ENCODE results near the gene PLK5.
"Not testable (repeated sequence)": the region's sequence is repeated elsewhere in the genome, so short reads cannot be mapped to it uniquely, and the experiment has no call there.

Gene PLK5

DNA sequence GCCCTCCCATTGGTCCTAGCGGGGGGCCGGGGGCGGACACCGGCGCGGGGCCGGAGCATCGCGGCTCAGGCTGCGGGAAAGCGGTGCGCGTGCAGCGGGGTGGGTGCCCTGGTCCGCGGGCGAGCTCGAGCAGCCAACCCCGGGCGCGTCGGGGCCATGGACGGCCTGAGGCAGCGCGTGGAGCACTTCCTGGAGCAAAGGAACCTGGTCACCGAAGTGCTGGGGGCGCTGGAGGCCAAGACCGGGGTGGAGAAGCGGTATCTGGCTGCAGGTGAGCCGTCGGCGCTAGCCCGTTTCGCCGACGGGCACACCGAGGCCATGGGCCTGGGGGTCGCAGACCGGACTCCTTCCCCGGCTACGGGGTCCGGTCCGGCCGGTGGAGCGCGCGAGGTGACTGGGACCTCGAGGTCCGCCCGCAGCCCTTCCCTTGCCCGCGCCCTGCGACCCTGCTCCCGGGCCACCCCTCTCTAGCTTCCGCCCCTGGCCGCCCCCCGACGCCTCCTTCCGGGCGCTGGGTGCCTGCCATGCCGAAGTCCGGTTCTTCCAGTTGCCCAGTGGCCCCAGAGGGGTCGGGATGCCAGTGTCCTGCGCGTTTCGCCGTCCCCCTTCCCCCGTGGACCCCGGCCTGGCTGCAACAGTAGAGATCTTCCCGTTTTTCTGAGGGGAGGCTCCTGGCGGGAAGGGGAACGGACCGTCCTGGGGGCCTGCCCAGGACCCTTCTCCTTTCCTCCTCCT lies 32.6 kb upstream of the PLK5 start, which contains the start of gene REEP6:
Gene REEP6, plus strand, starts transcription at position 68 of the 735 bp plus-strand sequence. Its CDS starts 89 bp downstream, at position 157.
- DNase-seq, result no peak

DNA sequence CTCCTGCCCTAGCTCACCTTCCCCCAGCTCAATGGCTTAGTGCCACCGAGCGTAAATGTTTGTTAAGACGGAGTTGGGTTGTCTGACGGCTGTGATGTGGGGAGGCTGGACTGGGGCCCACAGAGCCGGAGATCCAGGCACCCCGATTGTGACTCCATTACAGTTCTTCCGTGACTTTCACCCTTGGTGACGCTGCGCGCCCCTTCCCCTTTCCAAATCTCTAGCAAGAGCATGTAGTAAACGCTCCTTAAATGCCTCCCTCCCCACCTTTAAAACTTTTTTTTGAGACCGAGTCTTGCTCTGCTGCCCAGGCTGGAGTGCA lies 32.1 kb upstream of the PLK5 start:
- no peak for DNase-seq

DNA sequence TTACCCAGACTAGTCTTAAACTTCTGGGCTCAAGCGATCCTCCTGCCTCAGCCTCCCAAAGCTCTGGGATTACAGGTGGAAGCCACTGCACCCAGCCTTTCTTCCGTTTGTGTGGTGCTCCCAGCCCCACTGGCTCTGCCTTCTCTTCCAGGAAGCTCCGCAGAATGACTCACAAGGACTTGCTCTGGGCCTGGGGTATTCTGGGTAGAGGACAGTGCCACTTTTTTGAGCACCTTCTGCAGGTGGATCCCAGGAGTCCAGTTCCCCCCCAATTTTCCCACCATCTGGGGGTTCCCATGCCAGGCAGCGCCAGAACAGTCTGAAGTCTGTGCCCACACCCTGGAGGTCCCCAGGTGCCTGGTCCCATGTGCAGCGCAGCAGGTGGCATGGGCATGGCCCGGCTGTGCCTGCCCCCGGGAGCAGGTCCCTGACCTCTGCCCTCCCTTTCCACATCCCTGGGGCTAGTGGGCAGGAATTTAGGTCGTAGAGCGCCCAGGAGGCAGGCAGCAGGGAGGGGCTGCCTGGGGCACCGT lies 31.3 kb upstream of the PLK5 start:
- no peak for DNase-seq

DNA sequence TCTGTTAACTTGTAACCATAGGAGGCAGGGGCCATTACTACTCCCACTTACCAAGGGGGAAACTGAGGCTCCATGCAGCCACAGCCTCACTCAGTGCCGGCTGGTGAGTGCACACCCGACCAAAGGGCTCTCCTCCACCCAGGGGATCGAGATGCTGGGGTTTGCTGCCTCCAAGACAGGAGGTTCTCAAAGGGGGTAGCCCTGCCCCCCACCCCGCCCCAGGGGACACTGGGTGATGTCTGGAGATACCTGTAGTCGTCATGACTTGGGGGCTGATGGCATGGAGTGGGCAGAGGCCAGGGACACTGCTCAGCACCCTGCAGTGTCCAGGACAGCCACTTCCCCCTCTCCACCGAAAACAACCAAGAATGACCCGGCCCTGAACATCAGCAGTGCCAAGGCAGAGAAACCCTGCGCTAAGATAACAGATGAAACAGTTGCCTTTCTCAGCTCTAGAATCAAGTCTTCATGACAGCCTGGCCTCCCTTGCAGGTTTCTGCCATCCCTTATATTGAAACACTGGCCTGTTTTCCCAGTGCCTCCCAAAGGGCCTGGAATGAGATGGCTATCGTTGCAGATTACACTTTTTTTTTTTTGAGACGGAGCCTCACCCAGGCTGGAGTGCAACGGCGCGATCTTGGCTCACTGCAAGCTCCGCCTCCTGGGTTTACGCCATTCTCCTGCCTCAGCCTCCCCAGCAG lies 29.6 kb upstream of the PLK5 start:
- DNase-seq, result no peak

DNA sequence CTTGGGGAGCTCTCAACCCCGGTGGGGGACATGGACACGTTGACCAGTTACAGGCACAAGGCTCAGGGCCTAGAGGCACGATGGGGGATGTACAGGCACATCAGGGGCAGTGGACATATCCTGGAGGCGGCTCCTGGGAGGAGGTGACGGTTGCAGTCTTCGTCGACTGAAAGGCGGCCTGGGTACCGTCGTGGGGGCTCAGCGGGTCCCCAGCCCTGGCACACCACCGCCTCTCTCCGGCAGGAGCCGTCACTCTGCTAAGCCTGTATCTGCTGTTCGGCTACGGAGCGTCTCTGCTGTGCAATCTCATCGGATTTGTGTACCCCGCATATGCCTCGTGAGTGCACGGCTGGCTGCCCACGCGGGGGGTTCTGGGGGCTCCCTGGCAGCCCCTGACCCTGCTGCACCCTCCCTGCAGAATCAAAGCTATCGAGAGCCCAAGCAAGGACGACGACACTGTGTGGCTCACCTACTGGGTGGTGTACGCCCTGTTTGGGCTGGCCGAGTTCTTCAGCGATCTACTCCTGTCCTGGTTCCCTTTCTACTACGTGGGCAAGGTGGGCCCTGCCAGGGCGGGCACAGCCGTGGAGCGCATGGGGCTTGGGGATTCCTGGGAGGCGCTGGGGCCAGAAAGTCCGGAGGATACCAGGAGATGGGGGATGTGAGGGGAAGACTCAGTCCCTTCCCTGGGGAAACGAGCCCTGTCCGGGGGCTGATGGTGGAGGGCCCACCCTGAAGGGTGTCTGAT lies 28.7 kb upstream of the PLK5 start:
- DNase-seq, result no peak

DNA sequence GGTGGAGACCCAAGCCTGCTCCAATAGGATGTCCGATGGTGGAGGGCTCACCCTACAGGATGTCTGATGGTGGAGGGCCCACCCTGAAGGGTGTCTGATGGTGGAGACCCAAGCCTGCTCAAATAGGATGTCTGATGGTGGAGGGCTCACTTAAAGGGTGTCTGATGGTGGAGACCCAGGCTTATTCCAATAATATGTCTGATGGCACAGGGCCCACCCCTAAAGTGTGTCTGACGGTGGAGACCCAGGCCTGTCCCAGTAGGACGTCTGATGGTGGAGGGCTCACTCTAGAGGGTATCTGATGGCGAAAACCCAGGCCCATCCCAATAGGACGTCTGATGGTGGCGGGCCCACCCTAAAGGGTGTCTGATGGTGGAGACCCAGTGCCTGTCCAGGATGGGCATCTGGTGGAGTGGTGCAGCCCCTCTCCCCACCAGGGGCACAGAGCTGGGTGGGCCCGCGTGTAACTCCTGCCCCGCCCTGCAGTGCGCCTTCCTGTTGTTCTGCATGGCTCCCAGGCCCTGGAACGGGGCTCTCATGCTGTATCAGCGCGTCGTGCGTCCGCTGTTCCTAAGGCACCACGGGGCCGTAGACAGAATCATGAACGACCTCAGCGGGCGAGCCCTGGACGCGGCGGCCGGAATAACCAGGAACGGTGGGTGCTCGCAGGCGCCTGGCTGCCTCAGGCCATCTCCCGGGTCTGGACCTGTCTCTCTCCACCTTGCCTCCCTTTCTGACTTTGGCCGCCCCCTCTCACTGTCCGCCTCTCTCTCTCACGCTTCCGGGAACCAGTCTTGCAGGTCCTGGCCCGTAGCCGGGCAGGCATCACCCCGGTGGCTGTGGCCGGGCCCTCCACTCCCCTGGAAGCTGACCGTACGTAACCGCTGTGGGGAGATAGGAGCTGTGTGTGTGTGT lies 27.8 kb upstream of the PLK5 start:
- DNase-seq, result no peak

DNA sequence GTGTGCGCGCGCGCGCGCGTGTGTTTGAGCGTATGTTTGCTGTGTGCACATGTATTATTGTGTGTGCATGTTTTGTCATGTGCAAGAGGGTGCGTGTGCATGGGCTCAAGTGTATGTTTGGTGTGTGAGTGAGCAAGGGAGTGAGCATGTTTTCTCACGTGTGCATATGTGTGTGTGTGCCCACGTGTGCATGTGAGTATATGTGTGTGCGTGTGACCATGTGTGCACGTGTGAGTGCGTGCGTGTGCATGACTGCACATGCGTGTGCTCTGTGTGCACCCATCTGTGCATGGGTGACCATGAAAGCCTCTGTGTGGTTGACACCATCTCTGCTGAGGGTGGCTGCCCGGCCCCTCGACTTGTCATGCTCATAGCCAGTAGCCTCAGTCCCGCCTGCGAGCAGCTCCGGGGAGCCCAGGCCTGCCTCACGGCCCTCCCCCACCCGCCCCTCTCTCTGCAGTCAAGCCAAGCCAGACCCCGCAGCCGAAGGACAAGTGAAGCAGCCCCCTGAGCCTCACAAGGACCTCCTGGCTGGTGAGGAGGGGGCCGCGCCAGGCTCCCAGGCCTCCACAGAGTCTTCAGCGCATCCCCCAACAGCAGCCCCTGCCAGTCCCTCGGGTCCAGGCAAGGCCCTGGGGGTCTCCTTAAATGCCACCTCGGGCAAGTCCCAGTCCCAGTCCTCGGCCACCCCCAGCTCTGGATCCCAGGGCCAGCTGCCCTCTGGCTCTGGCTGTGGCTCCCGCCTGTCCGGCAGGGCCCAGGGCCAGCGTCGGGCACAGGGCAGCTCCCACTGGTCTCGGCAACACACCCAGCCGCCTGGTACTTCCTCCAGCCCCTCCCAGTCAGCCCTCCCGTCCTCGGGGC lies 26.9 kb upstream of the PLK5 start:
- no peak for DNase-seq

DNA sequence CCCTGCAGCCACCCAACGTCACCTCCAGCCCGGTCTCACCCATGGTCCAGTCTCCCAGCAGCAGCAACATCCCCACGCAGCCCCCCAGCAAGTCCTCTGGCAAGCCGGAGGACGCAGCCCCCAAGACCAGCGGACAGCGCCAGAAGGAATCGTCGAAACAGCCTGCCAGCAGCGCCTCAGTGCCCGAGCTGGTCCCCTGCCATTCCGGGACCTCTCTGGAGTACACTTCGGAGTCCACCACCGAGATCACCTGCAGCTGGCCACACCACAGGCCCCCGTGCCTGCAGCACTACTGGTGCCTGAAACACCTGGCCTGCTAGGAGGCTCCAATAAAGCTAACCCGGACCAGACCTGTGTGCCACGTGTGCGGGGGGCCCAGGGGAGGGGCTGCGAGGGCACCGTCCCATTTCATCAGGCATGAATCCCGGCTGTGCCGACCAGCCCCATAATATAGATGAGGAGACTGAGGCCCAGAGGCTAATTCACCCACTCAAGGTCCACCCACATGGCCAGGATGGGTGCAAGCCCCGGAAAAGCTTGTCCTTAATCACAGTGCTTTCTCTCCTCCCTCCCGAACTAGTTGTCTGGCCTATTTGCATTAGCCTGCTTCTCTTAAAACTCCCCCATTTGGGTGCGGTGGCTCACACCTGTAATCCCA lies 26.2 kb upstream of the PLK5 start:
- DNase-seq, result no peak

DNA sequence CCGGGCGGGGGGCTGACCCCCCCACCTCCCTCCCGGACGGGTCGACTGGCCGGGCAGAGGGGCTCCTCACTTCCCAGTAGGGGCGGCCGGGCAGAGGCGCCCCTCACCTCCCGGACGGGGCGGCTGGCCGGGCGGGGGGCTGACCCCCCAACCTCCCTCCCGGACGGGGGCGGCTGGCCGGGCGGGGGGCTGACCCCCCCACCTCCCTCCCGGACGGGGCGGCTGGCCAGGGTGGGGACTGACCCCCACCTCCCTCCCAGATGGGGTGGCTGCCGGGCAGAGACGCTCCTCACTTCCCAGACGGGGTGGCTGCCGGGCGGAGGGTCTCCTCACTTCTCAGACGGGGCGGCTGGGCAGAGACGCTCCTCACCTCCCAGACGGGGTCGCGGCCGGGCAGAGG lies 24.6 kb upstream of the PLK5 start:
- DNase-seq, result not testable (repeated sequence)

DNA sequence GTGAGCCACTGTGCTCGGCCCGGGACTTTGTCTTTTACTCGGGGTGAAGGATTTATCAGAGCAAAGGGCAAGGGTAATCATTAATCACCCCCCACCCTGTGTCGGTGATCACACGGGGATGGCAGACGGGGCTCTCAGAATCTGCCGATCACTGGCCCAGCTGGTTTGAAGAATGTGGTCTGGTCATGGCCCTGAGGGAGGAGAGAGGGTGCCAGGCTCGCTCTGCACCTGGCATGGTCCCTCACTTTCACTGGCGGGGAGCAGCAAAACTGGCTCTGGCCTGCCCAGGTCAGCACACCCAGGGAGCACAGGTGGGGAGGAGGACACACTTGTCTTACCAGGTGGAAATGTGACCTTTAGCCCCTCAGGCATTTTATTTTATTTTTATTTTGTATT lies 22.7 kb upstream of the PLK5 start:
- DNase-seq, result no peak

DNA sequence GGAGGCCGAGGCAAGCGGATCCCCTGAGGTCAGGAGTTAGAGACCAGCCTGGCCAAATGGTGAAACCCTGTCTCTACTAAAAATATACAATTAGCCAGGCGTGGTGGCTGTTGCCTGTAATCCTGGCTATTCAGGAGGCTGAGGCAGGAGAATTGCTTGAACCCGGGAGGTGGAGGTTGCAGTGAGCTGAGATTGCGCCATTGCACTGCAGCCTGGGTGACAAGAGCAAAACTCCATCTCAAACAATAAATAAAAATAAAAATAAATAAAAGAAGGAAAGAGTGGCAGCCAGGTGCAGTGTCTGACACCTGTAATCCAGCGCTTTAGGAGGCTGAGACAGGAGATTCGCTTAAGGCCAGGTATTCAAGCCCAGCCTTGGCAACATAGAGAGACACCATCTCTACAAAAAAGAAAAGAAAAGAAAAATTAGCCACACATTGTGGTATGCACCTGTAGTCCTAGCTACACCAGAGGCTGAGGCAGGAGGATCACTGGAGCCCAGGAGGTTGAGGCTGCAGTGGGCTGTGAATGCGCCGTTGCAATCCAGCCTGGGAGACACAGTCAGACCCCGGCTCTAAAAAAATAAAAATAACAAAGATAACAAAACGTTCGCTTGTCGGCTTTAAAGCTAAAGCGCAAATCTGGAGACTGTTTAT lies 21.3 kb upstream of the PLK5 start:
- DNase-seq, result no peak

DNA sequence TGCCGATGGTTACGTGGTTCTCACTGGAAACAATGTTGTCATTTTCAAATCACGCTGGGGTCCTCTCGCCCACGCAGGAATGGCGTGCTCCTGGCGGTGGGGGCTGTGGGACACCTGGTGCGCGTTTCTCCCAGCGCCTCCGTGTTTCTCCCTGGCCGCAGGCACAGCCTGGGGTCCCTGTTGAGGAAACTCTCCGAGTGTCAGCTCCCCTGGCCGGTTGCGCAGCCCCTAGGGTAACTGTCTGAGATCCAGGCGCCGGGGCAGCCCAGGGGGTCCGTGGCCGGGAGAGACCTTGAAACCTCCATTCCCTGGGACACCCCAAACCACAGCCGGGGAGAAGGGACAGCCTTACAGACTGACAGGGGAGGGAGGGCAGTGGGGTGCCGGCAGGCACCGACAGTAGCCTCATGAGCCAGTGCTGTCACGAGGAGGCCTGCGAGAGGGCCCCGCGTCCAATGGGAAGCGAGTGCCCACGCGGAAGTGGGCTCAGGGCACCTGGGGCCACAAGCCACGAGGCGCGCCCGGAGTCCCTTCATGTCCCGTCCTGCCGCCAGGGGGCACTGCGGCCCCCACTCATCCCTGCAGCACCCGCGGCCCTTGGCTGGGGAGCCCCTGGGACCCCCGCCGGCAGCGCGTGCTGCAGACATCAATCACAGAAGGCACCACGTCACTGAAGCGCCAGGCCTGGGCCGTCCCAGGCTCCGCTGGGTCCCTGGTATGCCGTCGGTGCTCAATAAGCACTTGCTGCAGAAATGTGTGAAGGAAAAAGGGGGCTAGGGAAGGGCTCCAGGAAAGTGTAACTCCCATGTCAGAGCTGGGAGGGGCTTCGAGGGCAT lies 20.6 kb upstream of the PLK5 start:
- peak; percentile 73 for DNase-seq

DNA sequence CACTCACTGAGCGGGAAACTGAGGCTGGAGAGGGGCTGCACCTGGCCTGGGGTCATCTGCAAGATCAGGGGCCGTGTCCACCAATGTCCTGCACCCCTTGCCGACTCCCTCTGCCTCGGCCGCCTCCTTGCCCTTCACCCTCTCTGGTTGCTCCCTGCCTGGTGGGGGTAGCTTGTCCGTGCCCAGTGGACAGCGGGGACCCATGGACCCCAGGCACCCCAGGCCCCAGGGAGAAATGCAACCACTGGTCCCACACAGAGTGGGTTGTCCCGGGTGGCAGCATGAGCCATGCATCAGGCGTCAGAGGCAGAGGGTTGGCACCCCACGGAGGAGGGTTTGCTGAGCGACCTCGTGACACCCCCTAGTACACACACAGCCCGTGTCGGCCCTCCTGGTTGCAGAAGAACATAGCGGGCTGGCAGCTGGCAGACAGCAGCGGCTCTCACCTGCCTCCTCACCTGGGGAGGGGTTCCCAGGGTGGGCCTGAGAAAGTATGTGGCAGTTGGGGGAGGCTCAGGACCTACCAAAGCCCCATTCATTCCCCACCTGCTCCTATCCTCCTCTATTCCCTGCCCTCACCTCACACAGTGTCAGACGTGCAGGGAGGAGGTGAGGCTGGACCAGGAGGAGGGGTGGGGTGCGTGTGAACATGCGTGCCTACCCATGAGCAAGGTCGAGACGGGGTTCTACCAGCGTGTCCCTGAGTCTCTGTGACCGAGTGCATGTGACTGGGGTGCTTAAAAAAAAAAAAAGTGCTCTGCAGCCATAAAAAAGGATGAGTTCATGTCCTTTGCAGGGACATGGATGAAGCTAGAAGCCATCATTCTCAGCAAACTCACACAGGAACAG lies 19.7 kb upstream of the PLK5 start:
- no peak for DNase-seq

DNA sequence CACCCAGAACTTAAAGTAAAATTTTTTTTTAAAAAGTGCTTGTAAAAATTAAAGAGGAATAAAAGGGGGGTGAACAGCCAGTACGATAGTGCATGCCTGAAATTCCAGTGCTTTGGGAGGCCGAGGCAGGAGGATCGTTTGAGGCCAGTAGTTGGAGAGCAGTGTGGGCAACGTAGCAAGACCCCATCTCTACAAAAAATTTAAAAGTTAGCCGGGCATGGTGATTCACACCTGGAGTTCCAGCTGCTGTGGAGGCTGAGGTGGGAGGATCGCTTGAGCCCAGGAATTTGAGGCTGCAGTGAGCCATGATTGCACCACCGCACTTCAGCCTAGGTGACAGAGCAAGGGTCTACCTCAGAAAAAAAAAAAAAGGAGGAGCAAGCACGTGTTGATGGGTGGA lies 18.9 kb upstream of the PLK5 start:
- no peak for DNase-seq

DNA sequence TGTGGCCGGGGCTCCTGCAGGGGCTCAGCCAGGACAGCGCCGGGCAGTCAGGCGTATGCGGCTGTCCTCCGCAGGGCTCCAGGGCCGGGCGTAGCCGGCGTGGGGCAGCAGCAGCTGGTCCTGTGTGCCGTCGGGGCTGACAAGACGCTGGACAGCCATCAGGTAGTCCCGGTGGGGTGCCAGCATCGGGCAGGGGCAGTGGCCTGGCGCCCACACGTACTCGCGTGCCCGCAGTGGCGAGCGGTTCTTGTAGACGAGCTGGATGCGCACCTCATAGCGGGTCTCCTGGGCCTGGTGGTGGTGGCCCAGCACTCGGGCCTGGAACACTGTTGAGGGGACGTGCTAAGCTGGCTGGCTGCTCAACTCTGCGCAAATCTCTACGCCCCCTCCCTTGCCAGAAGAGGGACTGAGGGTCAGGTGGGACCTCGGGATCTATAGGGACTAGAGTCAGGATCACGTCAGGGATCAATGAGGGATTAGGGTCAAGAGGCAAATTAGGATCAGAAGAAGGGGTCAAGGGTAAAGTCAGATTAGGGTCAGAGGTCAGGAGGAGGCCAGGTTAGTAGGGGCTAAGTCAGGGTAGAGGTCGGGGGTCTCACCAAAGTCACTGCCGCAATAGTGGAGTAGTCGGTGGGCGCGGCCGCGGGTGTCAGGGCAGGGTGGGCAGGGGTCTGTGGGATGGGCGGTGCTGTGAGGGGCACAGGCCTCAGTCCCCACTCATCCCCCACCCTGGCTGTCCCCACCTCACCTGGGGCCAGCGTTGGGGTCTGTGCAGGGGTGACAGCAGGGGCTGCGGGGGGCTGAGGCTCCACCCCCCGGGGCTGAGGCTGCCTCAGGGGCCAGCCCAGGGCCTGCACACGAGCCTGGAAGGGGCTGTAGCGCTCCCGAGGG lies 17.6 kb upstream of the PLK5 start:
- DNase-seq, result no peak

DNA sequence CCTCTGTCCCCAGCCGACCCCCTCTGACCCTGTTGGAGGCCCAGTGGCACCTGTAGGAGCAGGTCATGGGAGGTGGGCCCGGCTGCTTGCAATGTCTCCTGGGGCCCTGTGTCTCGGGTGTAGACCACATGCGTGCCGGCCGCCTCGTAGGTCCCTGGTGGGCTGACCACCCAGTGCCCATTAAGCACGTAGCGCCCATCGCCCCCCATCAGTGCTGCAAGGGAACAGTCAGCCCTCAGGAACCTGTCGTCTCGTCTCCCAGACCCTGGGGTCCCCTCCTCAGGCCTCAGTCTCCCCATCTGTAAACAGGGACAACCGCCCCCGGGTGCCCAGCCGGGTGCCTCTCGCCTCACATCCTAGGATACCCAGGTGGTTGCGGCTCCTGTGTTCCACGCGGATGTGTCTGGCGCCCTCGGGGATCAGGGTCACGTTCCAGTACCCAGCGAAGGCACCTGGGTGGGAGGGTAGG lies 16.7 kb upstream of the PLK5 start:
- DNase-seq, result no peak

DNA sequence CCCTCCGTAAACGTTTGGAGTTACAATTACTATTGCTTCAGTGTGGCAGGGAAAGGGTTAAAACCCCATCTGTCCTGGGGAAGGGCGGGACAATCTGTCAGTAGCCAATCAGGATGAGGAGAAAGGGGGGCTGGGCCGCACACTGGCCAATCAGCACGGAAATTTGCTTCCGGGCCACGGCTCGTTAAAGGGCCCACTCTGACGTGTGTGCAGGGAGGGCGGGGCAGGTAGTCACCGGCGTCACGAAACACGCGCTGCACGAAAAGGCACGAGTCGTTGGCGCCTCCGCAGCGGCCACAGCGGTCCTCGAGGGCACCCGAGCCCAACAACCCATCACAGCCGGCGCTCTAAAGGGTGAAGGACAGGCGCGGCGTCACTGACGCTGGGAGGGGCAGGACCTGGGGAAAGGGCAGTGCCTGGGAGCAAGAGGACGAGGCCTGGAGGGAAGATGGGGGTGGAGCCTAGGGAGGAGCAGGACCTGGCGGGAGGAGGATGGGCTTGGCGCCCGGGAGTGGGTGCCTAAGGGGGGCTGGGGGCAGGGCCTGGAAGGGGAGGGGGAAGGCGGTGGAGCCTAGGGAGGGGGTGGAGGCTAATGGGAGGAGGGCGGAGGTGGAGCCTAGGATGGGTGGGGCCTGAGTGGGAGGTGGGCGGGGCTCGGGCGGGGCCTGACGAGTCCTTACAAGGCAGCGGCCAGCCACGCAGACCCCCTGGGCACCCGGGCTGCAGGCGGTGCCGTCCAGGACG lies 15.9 kb upstream of the PLK5 start:
- peak; percentile 90 for DNase-seq
